ENCODE data around the gene HEBP2.
"Not testable (repeated sequence)": the region's sequence is repeated elsewhere in the genome, so short reads cannot be mapped to it uniquely, and the experiment has no call there.

GRCh38 chr6:138368684-138369083 is 35.3 kb upstream of the HEBP2 start:
- TF ChIP-seq ETS1 (IDR thresholded peaks at IDR 0.05); CTCF (conservative IDR thresholded peaks at IDR 0.05; ENCODE audit: low read depth in 2 of 2); EZH2phosphoT487 (IDR thresholded peaks at IDR 0.05; ENCODE audit: unreplicated experiment): not testable (repeated sequence)
